Testis (tissue), 2 donors: ENCODE results near the gene MOGAT3.

Experiments used
- POLR2A ChIP-seq: fragments of 450-650 bp; IDR thresholded peaks from one replicate; pipeline ENCODE4 v1.6.1; 2017; ENCODE audit warnings: antibody characterized with exemption, mild to moderate bottlenecking, moderate library complexity
- TF ChIP-seq, protein P1 (sequence below), 3 experiments: fragments of 450-650 bp in 2 of 3; fragments of 200-600 bp in 1 of 3; sonication (generic) in 1 of 3; IDR thresholded peaks; one replicate each; pipeline ENCODE4 v1.5.1; 2016 to 2019; ENCODE audit warnings: antibody characterized with exemption in 3 of 3, mild to moderate bottlenecking in 2 of 3, moderate library complexity in 1 of 3

DNA sequence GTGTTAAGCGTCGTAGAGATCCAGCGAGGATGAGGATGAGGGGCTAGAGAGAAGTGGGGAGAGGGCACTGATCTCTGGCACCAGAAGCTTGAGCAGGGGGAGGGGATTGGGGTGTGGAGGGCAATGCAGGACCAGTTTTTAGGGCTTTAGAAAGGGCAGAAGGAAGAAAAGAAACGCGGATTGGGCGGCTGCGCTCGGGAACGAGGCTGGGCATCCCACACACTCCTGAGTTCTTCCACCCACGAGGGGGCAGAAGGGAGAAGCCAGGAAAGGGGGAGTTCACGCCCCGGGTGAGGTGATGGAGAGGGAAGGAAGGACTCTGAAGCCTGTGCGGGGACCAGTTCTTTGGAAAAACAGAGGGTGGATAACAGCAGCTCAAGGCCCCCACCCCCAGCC, 29.4 kb downstream of the MOGAT3 start:
- TF ChIP-seq, protein P1, sequence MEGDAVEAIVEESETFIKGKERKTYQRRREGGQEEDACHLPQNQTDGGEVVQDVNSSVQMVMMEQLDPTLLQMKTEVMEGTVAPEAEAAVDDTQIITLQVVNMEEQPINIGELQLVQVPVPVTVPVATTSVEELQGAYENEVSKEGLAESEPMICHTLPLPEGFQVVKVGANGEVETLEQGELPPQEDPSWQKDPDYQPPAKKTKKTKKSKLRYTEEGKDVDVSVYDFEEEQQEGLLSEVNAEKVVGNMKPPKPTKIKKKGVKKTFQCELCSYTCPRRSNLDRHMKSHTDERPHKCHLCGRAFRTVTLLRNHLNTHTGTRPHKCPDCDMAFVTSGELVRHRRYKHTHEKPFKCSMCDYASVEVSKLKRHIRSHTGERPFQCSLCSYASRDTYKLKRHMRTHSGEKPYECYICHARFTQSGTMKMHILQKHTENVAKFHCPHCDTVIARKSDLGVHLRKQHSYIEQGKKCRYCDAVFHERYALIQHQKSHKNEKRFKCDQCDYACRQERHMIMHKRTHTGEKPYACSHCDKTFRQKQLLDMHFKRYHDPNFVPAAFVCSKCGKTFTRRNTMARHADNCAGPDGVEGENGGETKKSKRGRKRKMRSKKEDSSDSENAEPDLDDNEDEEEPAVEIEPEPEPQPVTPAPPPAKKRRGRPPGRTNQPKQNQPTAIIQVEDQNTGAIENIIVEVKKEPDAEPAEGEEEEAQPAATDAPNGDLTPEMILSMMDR (IDR thresholded peaks at IDR 0.05), result no peak
- no peak for TF ChIP-seq POLR2A
